Stomach (tissue), 9 donors: ENCODE results near the gene CCSER1. TPM values are rescaled to one million over a fixed set of nuclear protein-coding genes. Genes with fewer than 3 reads are reported as not detected.

Source experiments
- DNase-seq, 2 donors: peaks; one replicate each; pipeline versions ENCODE4 v3.0.0 to v3.0.0-alpha.2; 2013 to 2019
- H3K27ac ChIP-seq, 5 donors: fragments of 200-600 bp in 4 of 5; sonication (generic) in 4 of 5; one replicate each; pipeline ENCODE4 v1.5.1; 2013 to 2019; ENCODE audit warnings: mild to moderate bottlenecking in 1 of 5, moderate library complexity in 1 of 5
- H3K27me3 ChIP-seq, 3 donors: fragments of 200-600 bp; sonication (generic); one replicate each; pipeline ENCODE4 v1.5.1; 2017 to 2019; ENCODE audit warnings: mixed run types in 1 of 3
- H3K36me3 ChIP-seq, 4 donors: fragments of 200-600 bp; sonication (generic); 1 replicate in 3 of 4; 2 replicates in 1 of 4; pipeline ENCODE4 v1.5.1; 2016 to 2019
- H3K4me1 ChIP-seq, 4 donors: fragments of 200-600 bp; sonication (generic); one replicate each; pipeline ENCODE4 v1.5.1; 2016 to 2019
- H3K4me3 ChIP-seq, 4 donors: fragments of 200-600 bp; sonication (generic) in 3 of 4; one replicate each; pipeline ENCODE4 v1.5.1; 2016 to 2019; ENCODE audit warnings: mild to moderate bottlenecking in 1 of 4
- H3K9me3 ChIP-seq, 4 donors: fragments of 200-600 bp; sonication (generic); one replicate each; pipeline ENCODE4 v1.5.1; 2016 to 2019
- EP300 ChIP-seq: sonication (generic); formaldehyde crosslinking; IDR thresholded peaks from one replicate; pipeline ENCODE4 v1.6.1; 2017; ENCODE audit warnings: antibody characterized with exemption
- POLR2A ChIP-seq, 4 donors: fragments of 450-650 bp; IDR thresholded peaks; one replicate each; pipeline ENCODE4 v1.6.1; 2016; ENCODE audit warnings: antibody characterized with exemption in 4 of 4, control low read depth in 2 of 4, mild to moderate bottlenecking in 1 of 4, moderate library complexity in 1 of 4
- POLR2AphosphoS5 ChIP-seq, 3 donors: sonication (generic); formaldehyde crosslinking; IDR thresholded peaks; one replicate each; pipeline ENCODE4 v1.6.1; 2016; ENCODE audit warnings: antibody characterized with exemption in 3 of 3
- WGBS, 5 donors: extraction: QIAGEN DNeasy Blood & Tissue Kit in 3 of 5; methylation state at CpG; one replicate each; pipeline versions ENCODE4 v1.1.5 to v1.1.7; 2013 to 2018; 5-methylcytosine and 5-hydroxymethylcytosine counted together
- intact Hi-C: fragments of 100-400 bp; cut with DNase I; formaldehyde crosslinking; loops from one replicate; pipeline ENCODE4 v1.15.1; 2023; ENCODE audit warnings: low total_unique reads
- polyA plus RNA-seq, 3 donors: library from polyadenylated mRNA; stranded (reverse); fragments of 200-250 nt; gene quantifications; one replicate each; pipeline ENCODE4 v1.2.3, GENCODE V29; 2013
- total RNA-seq, 5 donors: library from RNA; depleted of rRNA; stranded (reverse); fragments of >200 nt; gene quantifications; one replicate each; pipeline versions ENCODE4 v1.1.0 to v1.2.3, GENCODE V29; 2014 to 2016
- TF ChIP-seq, protein P1 (sequence below), 7 experiments: fragments of 450-650 bp in 4 of 7; fragments of 200-600 bp in 3 of 7; sonication (generic) in 3 of 7; IDR thresholded peaks; one replicate each; pipeline ENCODE4 v1.5.1; 2016 to 2019; ENCODE audit warnings: antibody characterized with exemption in 7 of 7, control low read depth in 2 of 7, mild to moderate bottlenecking in 1 of 7
- donor health status: healthy with polysubstance abuse.
- donor health status: Bipolar disorder and iron deficiency.
- donor health status: healthy.

CCSER1 gene
- total and polyA plus RNA-seq, 8 donors = 0.33 to 149 (median 15.2) TPM

- no peaks in the 10 kb centered on the region for H3K36me3 ChIP-seq
- H3K4me1 ChIP-seq = peaks cover 0 to 10% (median 0%) of the 10 kb centered on the region in 4 donors
- no peak for DNase-seq
- H3K27me3 ChIP-seq = no peaks in the 10 kb centered on the region
- TF ChIP-seq, protein P1, sequence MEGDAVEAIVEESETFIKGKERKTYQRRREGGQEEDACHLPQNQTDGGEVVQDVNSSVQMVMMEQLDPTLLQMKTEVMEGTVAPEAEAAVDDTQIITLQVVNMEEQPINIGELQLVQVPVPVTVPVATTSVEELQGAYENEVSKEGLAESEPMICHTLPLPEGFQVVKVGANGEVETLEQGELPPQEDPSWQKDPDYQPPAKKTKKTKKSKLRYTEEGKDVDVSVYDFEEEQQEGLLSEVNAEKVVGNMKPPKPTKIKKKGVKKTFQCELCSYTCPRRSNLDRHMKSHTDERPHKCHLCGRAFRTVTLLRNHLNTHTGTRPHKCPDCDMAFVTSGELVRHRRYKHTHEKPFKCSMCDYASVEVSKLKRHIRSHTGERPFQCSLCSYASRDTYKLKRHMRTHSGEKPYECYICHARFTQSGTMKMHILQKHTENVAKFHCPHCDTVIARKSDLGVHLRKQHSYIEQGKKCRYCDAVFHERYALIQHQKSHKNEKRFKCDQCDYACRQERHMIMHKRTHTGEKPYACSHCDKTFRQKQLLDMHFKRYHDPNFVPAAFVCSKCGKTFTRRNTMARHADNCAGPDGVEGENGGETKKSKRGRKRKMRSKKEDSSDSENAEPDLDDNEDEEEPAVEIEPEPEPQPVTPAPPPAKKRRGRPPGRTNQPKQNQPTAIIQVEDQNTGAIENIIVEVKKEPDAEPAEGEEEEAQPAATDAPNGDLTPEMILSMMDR (IDR thresholded peaks at IDR 0.05) = no peak
- TF ChIP-seq EP300 (no peak), POLR2A (IDR thresholded peaks at IDR 0.05) (no peak), POLR2AphosphoS5 (IDR thresholded peaks at IDR 0.05) (no peak)
- H3K27ac ChIP-seq = no peak overlapping the region
- intact Hi-C loops = no loop called here
- H3K4me3 ChIP-seq = no peak overlapping the region
- WGBS, 5 donors = 86 to 99% (median 92%) methylated on average over 2 of the region's 2 CpGs
- peaks cover 0 to 9% (median 4%) of the 10 kb centered on the region in 4 donors for H3K9me3 ChIP-seq
Measured at GRCh38 chr4:90445380-90445779, 318.2 kb downstream of the CCSER1 start.

- 86 to 100% (median 91%) methylated on average over 2 of the region's 2 CpGs for WGBS, 5 donors
Measured at GRCh38 chr4:90449626-90450025, 322.4 kb downstream of the CCSER1 start.

DNA sequence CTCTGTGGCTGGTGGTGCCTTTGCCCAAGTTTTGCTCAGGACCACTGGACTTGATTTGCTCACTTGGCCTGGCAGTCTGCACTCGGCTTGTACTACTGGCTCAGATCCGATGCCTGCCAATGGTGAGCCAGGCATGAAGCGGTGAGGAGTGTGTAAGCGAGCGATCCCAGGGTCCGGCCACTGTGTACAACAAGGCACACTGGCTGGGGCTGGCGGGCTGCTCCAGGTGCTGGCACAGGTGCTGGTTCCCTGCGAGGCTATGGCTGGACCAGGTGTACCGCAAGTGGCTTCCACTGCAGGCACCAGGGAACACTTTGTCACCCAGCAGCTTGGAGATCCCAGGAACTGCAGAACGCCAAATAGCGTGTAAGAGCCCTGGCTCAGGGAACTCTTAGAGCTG lies 329.7 kb downstream of the CCSER1 start:
- TF ChIP-seq POLR2A (IDR thresholded peaks at IDR 0.05) = no peak
- no peak for DNase-seq
- no peak overlapping the region for H3K27ac ChIP-seq
- no peak overlapping the region for H3K4me3 ChIP-seq
- no peaks in the 10 kb centered on the region for H3K27me3 ChIP-seq
- no peaks in the 10 kb centered on the region for H3K4me1 ChIP-seq
- intact Hi-C loops = no loop called here
- H3K36me3 ChIP-seq = peaks cover 0 to 5% (median 0%) of the 10 kb centered on the region in 4 donors
- H3K9me3 ChIP-seq = peaks cover 0 to 25% (median 16%) of the 10 kb centered on the region in 4 donors
- 92 to 97% (median 96%) methylated on average over 11 of the region's 11 CpGs for WGBS, 5 donors

More at GRCh38 chr4:90449626-90450025, 322.4 kb downstream of the CCSER1 start:
- DNase-seq = no peak
- no peak for TF ChIP-seq EP300
- H3K36me3 ChIP-seq = no peaks in the 10 kb centered on the region
- H3K4me1 ChIP-seq = no peaks in the 10 kb centered on the region
- H3K27me3 ChIP-seq = no peaks in the 10 kb centered on the region
- intact Hi-C loops = no loop called here
- H3K4me3 ChIP-seq = no peak overlapping the region
- no peak overlapping the region for H3K27ac ChIP-seq
- peaks cover 0 to 9% (median 4%) of the 10 kb centered on the region in 4 donors for H3K9me3 ChIP-seq

GRCh38 chr4:90457817-90458216 lies 330.6 kb downstream of the CCSER1 start:
- intact Hi-C loops = no loop called here
- Histone ChIP-seq H3K4me3 (no peak overlapping the region), H3K9me3 (peaks cover 0 to 25% (median 16%) of the 10 kb centered on the region in 4 donors), H3K27ac (no peak overlapping the region), H3K27me3 (no peaks in the 10 kb centered on the region), H3K36me3 (peaks cover 0 to 5% (median 0%) of the 10 kb centered on the region in 4 donors), H3K4me1 (no peaks in the 10 kb centered on the region)
- TF ChIP-seq POLR2AphosphoS5 (IDR thresholded peaks at IDR 0.05) (no peak), EP300 (no peak), POLR2A (IDR thresholded peaks at IDR 0.05) (no peak)
- TF ChIP-seq, protein P1 (IDR thresholded peaks at IDR 0.05) = no peak
- WGBS, 5 donors = 84 to 95% (median 92%) methylated on average over 4 to 6 of the region's 6 CpGs
- no peak for DNase-seq

- no peak for DNase-seq
- Histone ChIP-seq H3K4me3 (no peak overlapping the region), H3K36me3 (peaks cover 0 to 5% (median 0%) of the 10 kb centered on the region in 4 donors), H3K27me3 (no peaks in the 10 kb centered on the region), H3K27ac (no peak overlapping the region), H3K4me1 (no peaks in the 10 kb centered on the region), H3K9me3 (peaks cover 0 to 25% (median 16%) of the 10 kb centered on the region in 4 donors)
- TF ChIP-seq EP300 = no peak
- TF ChIP-seq POLR2AphosphoS5 (IDR thresholded peaks at IDR 0.05) = no peak
- TF ChIP-seq POLR2A (IDR thresholded peaks at IDR 0.05) = no peak
- TF ChIP-seq, protein P1 (IDR thresholded peaks at IDR 0.05) = no peak
- intact Hi-C loops = no loop called here
- WGBS, 5 donors = 87 to 97% (median 93%) methylated on average over 3 of the region's 3 CpGs
Measured at GRCh38 chr4:90458576-90458975, 331.4 kb downstream of the CCSER1 start.
